Measurements from ENCODE around the gene TMC1.
"Not testable (repeated sequence)": the region's sequence is repeated elsewhere in the genome, so short reads cannot be mapped to it uniquely, and the experiment has no call there.

TMC1 gene

GRCh38 chr9:72843520-72844439 lies 322.4 kb downstream of the TMC1 start:
- in situ Hi-C loops (cut with MboI; ENCODE audit: low sequenced_read_pairs, unreplicated experiment) = no loop called here
- DNase-seq (ENCODE audit: low spot score) = no peak
- TF ChIP-seq CTCF (IDR thresholded peaks at IDR 0.05; ENCODE audit: borderline replicate concordance, control extremely low read depth, extremely low read depth, insufficient read depth, missing control alignments) = no peak

GRCh38 chr9:72844440-72844768 lies 323.0 kb downstream of the TMC1 start:
- no peak for DNase-seq (ENCODE audit: low spot score)
- TF ChIP-seq CTCF (IDR thresholded peaks at IDR 0.05; ENCODE audit: borderline replicate concordance, control extremely low read depth, extremely low read depth, insufficient read depth, missing control alignments) = no peak
- in situ Hi-C loops (cut with MboI; ENCODE audit: low sequenced_read_pairs, unreplicated experiment) = no loop called here

- in situ Hi-C loops (cut with MboI; ENCODE audit: low sequenced_read_pairs, unreplicated experiment); DNase-seq (ENCODE audit: low spot score): not testable (repeated sequence)
These were observed 323.6 kb downstream of the TMC1 start for GRCh38 chr9:72845052-72845451.

- in situ Hi-C loops (cut with MboI; ENCODE audit: low sequenced_read_pairs, unreplicated experiment); DNase-seq (ENCODE audit: low spot score): not testable (repeated sequence)
These were observed 328.8 kb downstream of the TMC1 start for GRCh38 chr9:72850209-72850608.

GRCh38 chr9:72855321-72855720 lies 333.9 kb downstream of the TMC1 start:
- DNase-seq (ENCODE audit: low spot score) = no peak
- TF ChIP-seq CTCF (IDR thresholded peaks at IDR 0.05; ENCODE audit: borderline replicate concordance, control extremely low read depth, extremely low read depth, insufficient read depth, missing control alignments) = no peak
- in situ Hi-C loops (cut with MboI; ENCODE audit: low sequenced_read_pairs, unreplicated experiment) = no loop called here

- TF ChIP-seq CTCF (IDR thresholded peaks at IDR 0.05; ENCODE audit: borderline replicate concordance, control extremely low read depth, extremely low read depth, insufficient read depth, missing control alignments) = no peak
- in situ Hi-C loops (cut with MboI; ENCODE audit: low sequenced_read_pairs, unreplicated experiment) = no loop called here
- DNase-seq (ENCODE audit: low spot score) = no peak
These were observed 334.6 kb downstream of the TMC1 start for GRCh38 chr9:72855890-72856523.

GRCh38 chr9:72856972-72857623 lies 335.7 kb downstream of the TMC1 start:
- in situ Hi-C loops (cut with MboI; ENCODE audit: low sequenced_read_pairs, unreplicated experiment) = no loop called here
- no peak for TF ChIP-seq CTCF (IDR thresholded peaks at IDR 0.05; ENCODE audit: borderline replicate concordance, control extremely low read depth, extremely low read depth, insufficient read depth, missing control alignments)
- peak; percentile 27 for DNase-seq (ENCODE audit: low spot score)

All from GM13976 (cell line).